HCT116 (cell line): ENCODE data around the gene GRIK5. TPM values are rescaled to one million over a fixed set of nuclear protein-coding genes. Genes with fewer than 3 reads are reported as not detected.

Source experiments
- ATAC-seq: fragments of 200-7000 bp; cut with Tn5 transposase; 2 replicates; pipeline ENCODE4 v1.9.1; 2020; ENCODE audit warnings: mild to moderate bottlenecking, moderate library complexity
- BruUV-seq: library from RNA; stranded (reverse); fragments of 400-500 nt; replicated peaks from 2 replicates; lab custom pipeline; 2021; lab: Mats Ljungman, UMichigan
- CTCF ChIA-PET: fragments of 300-600 bp; sonication (Branson Sonifier 250); formaldehyde crosslinking; loops from one replicate; lab custom pipeline; 2021; ENCODE audit warnings: antibody characterized with exemption; lab: Charles Lee
- POLR2A ChIA-PET: fragments of 300-600, 350-600 bp; sonication (Branson Sonifier 250); formaldehyde crosslinking; loops from one replicate; lab custom pipeline; 2021; ENCODE audit warnings: antibody characterized with exemption; lab: Charles Lee
- RAD21 ChIA-PET, 2 experiments: fragments of 300-600 bp; sonication (Branson Sonifier 250); formaldehyde crosslinking; loops; one replicate each; lab custom pipeline; 2023; ENCODE audit warnings: low total read pairs in 2 of 2; ENCODE audit not compliant: uncharacterized antibody in 2 of 2, unreplicated experiment in 2 of 2, low non-redundant PET in 1 of 2; lab: Charles Lee
- DNase-seq: peaks from one replicate; pipeline ENCODE4 v3.0.0-alpha.2; 2010; ENCODE audit warnings: low read depth, low spot score
- H2AFZ ChIP-seq: fragments of 200-600 bp; shearing (Covaris generic), sonication (generic); 2 replicates; pipeline ENCODE4 v1.6.1; 2017; ENCODE audit warnings: low read depth, mixed run types, mixed read lengths, antibody characterized with exemption, low read length; ENCODE audit not compliant: poor library complexity, severe bottlenecking
- H3K27ac ChIP-seq: 2 replicates; pipeline ENCODE4 v1.5.1; 2012; ENCODE audit warnings: low read depth, low read length
- H3K27me3 ChIP-seq: fragments of 200-600 bp; sonication (generic); 2 replicates; pipeline ENCODE4 v1.6.1; 2016; ENCODE audit warnings: mixed run types, low read length, mixed read lengths; ENCODE audit not compliant: insufficient read depth
- H3K36me3 ChIP-seq, 2 experiments: fragments of 200-500 bp in 1 of 2; fragments of 200-600 bp in 1 of 2; sonication (Bioruptor generic) in 1 of 2; sonication (generic) in 1 of 2; 2 replicates each; pipeline versions ENCODE4 v1.5.1 to v1.6.1; 2014 to 2016; ENCODE audit warnings: low read length in 2 of 2, inconsistent platforms in 1 of 2, mixed read lengths in 1 of 2, mixed run types in 1 of 2; ENCODE audit not compliant: insufficient read depth in 2 of 2, control insufficient read depth in 1 of 2
- H3K4me1 ChIP-seq, 2 experiments: fragments of 200-600 bp in 1 of 2; sonication (generic) in 1 of 2; 2 replicates each; pipeline versions ENCODE4 v1.5.1 to v1.6.1; 2012 to 2017; ENCODE audit warnings: low read length in 2 of 2, inconsistent platforms in 1 of 2, mild to moderate bottlenecking in 1 of 2, mixed read lengths in 1 of 2, mixed run types in 1 of 2, moderate library complexity in 1 of 2; ENCODE audit not compliant: insufficient read depth in 2 of 2, control insufficient read depth in 1 of 2
- H3K4me2 ChIP-seq: fragments of 200-600 bp; sonication (generic); 2 replicates; pipeline ENCODE4 v1.6.1; 2017; ENCODE audit warnings: mixed run types, low read length, mixed read lengths
- H3K4me3 ChIP-seq, 2 experiments: fragments of 200-600 bp in 1 of 2; sonication (generic) in 1 of 2; replicated peaks in 1 of 2; 2 replicates each; pipeline ENCODE4 v1.5.1; 2011 to 2016; ENCODE audit warnings: low read length in 2 of 2, control low read depth in 1 of 2, low read depth in 1 of 2, mild to moderate bottlenecking in 1 of 2, mixed read lengths in 1 of 2, mixed run types in 1 of 2
- H3K79me2 ChIP-seq: fragments of 200-600 bp; sonication (generic); 2 replicates; pipeline ENCODE4 v1.6.1; 2017; ENCODE audit warnings: mild to moderate bottlenecking, mixed run types, low read length, moderate library complexity, mixed read lengths; ENCODE audit not compliant: insufficient read depth
- H3K9ac ChIP-seq: fragments of 200-600 bp; sonication (generic); 2 replicates; pipeline ENCODE4 v1.6.1; 2016; ENCODE audit warnings: low read length, mixed read lengths
- H3K9me2 ChIP-seq: fragments of 200-600 bp; sonication (generic), shearing (Covaris generic); 2 replicates; pipeline ENCODE4 v1.6.1; 2017; ENCODE audit warnings: mixed run types, mild to moderate bottlenecking, moderate library complexity; ENCODE audit not compliant: insufficient read depth
- H3K9me3 ChIP-seq, 2 experiments: fragments of 200-500 bp in 1 of 2; fragments of 200-600 bp in 1 of 2; sonication (Bioruptor generic) in 1 of 2; sonication (generic) in 1 of 2; 2 replicates each; pipeline ENCODE4 v1.6.1; 2014 to 2017; ENCODE audit warnings: low read length in 2 of 2, mixed read lengths in 2 of 2, inconsistent platforms in 1 of 2, low read depth in 1 of 2, mild to moderate bottlenecking in 1 of 2, mixed run types in 1 of 2, moderate library complexity in 1 of 2; ENCODE audit not compliant: control insufficient read depth in 1 of 2, insufficient read depth in 1 of 2
- H4K20me1 ChIP-seq: fragments of 200-600 bp; sonication (generic), shearing (Covaris generic); 2 replicates; pipeline ENCODE4 v1.6.1; 2017; ENCODE audit warnings: mixed run types, mild to moderate bottlenecking, moderate library complexity; ENCODE audit not compliant: insufficient read depth
- CEBPB ChIP-seq: IDR thresholded peaks from 2 replicates; pipeline ENCODE4 v1.6.1; 2012; ENCODE audit warnings: low read depth
- POLR2AphosphoS5 ChIP-seq: IDR thresholded peaks from 2 replicates; pipeline ENCODE4 v1.6.1; 2011; ENCODE audit warnings: mild to moderate bottlenecking, low read depth, low read length, moderate library complexity
- RAD21 ChIP-seq: IDR thresholded peaks from 2 replicates; pipeline ENCODE4 v1.6.1; 2012; ENCODE audit warnings: low read depth, mild to moderate bottlenecking
- SP1 ChIP-seq: IDR thresholded peaks from 2 replicates; pipeline ENCODE4 v1.6.1; 2012; ENCODE audit warnings: low read depth
- ZFX ChIP-seq: fragments of 450-650 bp; IDR thresholded peaks from 2 replicates; pipeline ENCODE4 v1.6.1; 2017
- intact Hi-C: fragments of 100-400 bp; cut with micrococcal nuclease; formaldehyde crosslinking; loops from 2 replicates; pipeline ENCODE4 v1.10.0; 2022
- total RNA-seq: library from RNA; stranded (reverse); gene quantifications from one replicate; pipeline ENCODE4 v1.2.1, GENCODE V29; 2021; ENCODE audit not compliant: unreplicated experiment
- TF ChIP-seq, protein P1 (sequence below): IDR thresholded peaks from 2 replicates; pipeline ENCODE4 v1.6.1; 2011; ENCODE audit warnings: mild to moderate bottlenecking, low read length, moderate library complexity; ENCODE audit not compliant: insufficient replicate concordance; ENCODE audit errors: extremely low read depth
- TF ChIP-seq, protein P2 (sequence below): IDR thresholded peaks from 2 replicates; pipeline ENCODE4 v1.6.1; 2012

Gene GRIK5
- total RNA-seq, 1 experiment from 2014 or later = 1.7 TPM

DNA sequence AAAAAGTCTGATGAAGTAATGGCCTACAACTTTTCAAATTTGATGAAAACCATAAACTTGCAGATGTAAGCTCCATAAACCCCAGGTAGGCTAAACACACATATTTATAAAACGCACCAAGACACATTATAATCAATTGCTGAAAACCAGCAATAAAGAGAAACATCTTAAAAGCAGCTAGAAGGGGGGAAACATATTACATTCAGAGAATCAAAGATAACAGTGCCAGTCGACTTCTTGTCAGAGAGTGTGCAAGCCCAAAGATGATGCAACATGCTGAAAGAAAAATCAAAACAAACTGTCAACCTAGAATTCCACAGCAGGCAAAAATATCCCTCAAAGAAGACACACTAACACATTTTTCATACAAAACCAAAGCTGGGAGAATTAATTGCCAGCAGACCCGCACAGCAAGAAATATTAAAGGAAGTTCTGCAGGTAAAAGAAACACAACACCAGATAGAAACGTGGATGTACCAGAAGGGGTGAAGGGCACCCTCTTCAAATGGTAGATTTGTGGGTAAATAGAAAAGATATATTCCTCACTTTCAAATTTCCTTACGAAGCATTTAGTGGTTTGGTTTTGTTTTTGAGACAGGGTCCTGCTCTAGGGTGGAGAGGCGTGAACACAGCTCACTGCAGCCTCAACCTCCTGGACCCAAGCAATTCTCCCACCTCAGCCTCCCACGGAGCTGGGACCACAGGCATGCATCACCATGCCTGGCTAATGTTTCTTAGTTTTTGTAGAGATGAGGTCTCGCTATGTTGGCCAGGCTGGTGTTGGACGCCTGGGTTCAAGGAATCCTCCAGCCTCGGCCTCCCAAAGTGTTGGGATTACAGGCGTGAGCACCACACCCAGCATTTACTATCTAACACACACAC lies 59.5 kb downstream of the GRIK5 start:
- no peaks in the 10 kb centered on the region for H3K9me2 ChIP-seq
- H3K4me3 ChIP-seq = no peak overlapping the region
- TF ChIP-seq, protein P1, sequence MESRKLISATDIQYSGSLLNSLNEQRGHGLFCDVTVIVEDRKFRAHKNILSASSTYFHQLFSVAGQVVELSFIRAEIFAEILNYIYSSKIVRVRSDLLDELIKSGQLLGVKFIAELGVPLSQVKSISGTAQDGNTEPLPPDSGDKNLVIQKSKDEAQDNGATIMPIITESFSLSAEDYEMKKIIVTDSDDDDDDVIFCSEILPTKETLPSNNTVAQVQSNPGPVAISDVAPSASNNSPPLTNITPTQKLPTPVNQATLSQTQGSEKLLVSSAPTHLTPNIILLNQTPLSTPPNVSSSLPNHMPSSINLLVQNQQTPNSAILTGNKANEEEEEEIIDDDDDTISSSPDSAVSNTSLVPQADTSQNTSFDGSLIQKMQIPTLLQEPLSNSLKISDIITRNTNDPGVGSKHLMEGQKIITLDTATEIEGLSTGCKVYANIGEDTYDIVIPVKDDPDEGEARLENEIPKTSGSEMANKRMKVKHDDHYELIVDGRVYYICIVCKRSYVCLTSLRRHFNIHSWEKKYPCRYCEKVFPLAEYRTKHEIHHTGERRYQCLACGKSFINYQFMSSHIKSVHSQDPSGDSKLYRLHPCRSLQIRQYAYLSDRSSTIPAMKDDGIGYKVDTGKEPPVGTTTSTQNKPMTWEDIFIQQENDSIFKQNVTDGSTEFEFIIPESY = no peak
- TF ChIP-seq RAD21 (no peak), SP1 (peak; percentile 34; the same call in 1 of the 2 replicates), ZFX (no peak), POLR2AphosphoS5 (peak; percentile 39; the same call in 1 of the 2 replicates), CEBPB (peak; percentile 90)
- TF ChIP-seq, protein P2, sequence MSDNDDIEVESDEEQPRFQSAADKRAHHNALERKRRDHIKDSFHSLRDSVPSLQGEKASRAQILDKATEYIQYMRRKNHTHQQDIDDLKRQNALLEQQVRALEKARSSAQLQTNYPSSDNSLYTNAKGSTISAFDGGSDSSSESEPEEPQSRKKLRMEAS = no peak; the same call in 1 of the 2 replicates
- DNase-seq (peak; percentile 23), ATAC-seq (no peak)
- H4K20me1 ChIP-seq = no peaks in the 10 kb centered on the region
- H2AFZ ChIP-seq = no peak overlapping the region
- H3K4me1 ChIP-seq = no peaks in the 10 kb centered on the region
- BruUV-seq = no TSS peak
- ChIA-PET POLR2A (interaction anchor here (0.7 to 2.3 kb wide), 3 partner anchors 18 to 24 kb away, joined by 3 to 6 read pairs (median 3); no protein-coding TSS in a partner anchor), CTCF (interaction anchor here (1.0 to 3.5 kb wide), 4 partner anchors 18 to 24 kb away, joined by 3 to 12 read pairs (median 8); no protein-coding TSS in a partner anchor), RAD21 (no interaction called here)
- no peaks in the 10 kb centered on the region for H3K79me2 ChIP-seq
- H3K36me3 ChIP-seq = no peaks in the 10 kb centered on the region
- intact Hi-C loops = no loop called here
- no peak overlapping the region for H3K27ac ChIP-seq
- H3K4me2 ChIP-seq = no peak overlapping the region
- no peaks in the 10 kb centered on the region for H3K9me3 ChIP-seq
- H3K9ac ChIP-seq = no peak overlapping the region
- H3K27me3 ChIP-seq = no peaks in the 10 kb centered on the region
